ENCODE data around the gene IGSF3. TPM values are rescaled to one million over a fixed set of nuclear protein-coding genes. Genes with fewer than 3 reads are reported as not detected.

Gene IGSF3
- total and polyA plus RNA-seq, 2 of the 13 experiments (the other 11 are each of a cell fraction or from before 2014, with no cell fraction given), result 0.11 to 0.16 TPM

DNA sequence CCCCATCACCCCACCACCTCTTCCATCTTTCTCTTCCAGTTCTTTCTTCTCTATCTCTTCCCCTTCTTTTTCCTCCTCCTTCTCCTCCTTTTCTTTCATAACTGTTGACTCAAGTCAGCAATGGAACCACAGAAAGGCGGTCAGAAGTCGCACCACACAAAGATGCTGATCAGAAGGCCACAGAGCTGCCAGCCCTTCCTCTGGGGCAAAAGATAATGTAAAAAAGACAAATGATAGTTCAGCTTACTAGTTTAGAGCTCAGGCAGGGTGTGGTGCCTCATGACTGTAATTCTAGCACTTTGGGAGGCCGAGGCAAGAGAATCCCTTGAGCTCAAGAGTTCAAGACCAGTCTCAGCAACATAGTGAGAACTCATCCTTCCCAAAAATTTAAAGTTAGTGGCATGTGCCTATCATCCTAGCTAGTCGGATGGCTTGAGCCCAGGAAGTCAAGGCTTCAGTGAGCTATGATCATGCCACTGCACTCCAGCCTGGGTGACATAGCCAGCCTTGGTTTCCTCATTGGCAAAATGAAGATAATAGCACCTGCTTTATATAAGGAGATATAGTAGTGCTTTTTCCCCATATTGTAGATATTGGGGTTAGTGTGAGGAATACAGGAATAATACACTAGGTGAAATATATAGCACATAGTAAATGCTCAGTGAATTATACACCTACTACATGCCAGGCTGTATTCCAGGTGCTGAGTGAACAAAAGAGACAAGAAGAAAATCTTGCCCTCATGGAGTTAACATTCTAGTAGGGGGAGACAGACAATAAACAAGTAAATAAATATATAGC, 12.5 kb upstream of the IGSF3 start:
- Histone ChIP-seq H3K4me3 (replicated peaks in 1 of 3; ENCODE audit: insufficient read depth in 1 of 3, low read depth in 2 of 3, low read length in 3 of 3) (no peak overlapping the region), H3K4me2 (ENCODE audit: low read depth, low read length) (no peak overlapping the region), H3K9ac (ENCODE audit: insufficient read depth, low read depth, low read length) (no peak overlapping the region), H3K27me3 (ENCODE audit: control insufficient read depth in 1 of 2, insufficient read depth in 2 of 2, low read length in 2 of 2) (no peaks in the 10 kb centered on the region; a peak in 1 of 5 replicates), H4K20me1 (ENCODE audit: insufficient read depth, low read length) (no peaks in the 10 kb centered on the region), H3K9me3 (ENCODE audit: low read length) (no peaks in the 10 kb centered on the region), H3K27ac (ENCODE audit: extremely low read length, insufficient read depth, low read length) (no peak overlapping the region), H3K4me1 (ENCODE audit: insufficient read depth, low read length) (no peaks in the 10 kb centered on the region), H3K79me2 (ENCODE audit: insufficient read depth, low read length) (no peaks in the 10 kb centered on the region), H2AFZ (ENCODE audit: low read length) (no peak overlapping the region), H3K36me3 (replicated peaks in 1 of 2; ENCODE audit: control insufficient read depth in 1 of 2, insufficient read depth in 2 of 2, low read length in 2 of 2) (no peaks in the 10 kb centered on the region)
- no peak for ATAC-seq
- no peak for FAIRE-seq
- no peak for TF ChIP-seq GABPB1 (CRISPR knock-in tag; IDR thresholded peaks at IDR 0.05)
- no peak for TF ChIP-seq ETV5 (CRISPR knock-in tag; IDR thresholded peaks at IDR 0.05; ENCODE audit: borderline replicate concordance)
- no peak for TF ChIP-seq ZNF207 (IDR thresholded peaks at IDR 0.05; ENCODE audit: borderline replicate concordance)
- no peak for TF ChIP-seq SP2 (CRISPR knock-in tag; IDR thresholded peaks at IDR 0.05)
- no peak for TF ChIP-seq STAT6 (CRISPR knock-in tag; IDR thresholded peaks at IDR 0.05; ENCODE audit: borderline replicate concordance)
- no peak for TF ChIP-seq YEATS2 (CRISPR knock-in tag; IDR thresholded peaks at IDR 0.05; ENCODE audit: borderline replicate concordance)
- no peak for TF ChIP-seq ZNF841 (CRISPR knock-in tag; IDR thresholded peaks at IDR 0.05; ENCODE audit: borderline replicate concordance)
- 19% methylated on average over 4 of the region's 4 CpGs for WGBS (ENCODE audit: low lambda C conversion rate)
- POLR2A ChIA-PET, result no interaction called here
- no peak for DNase-seq (ENCODE audit: low spot score)
- BruUV-seq (replicated peaks), result no TSS peak
- in situ Hi-C loops (cut with HindIII; ENCODE audit: extremely low pct_ligation_motif_present, low pct_unique_long_range_greater_than_20kb) (no loop called here), intact Hi-C loops (cut with micrococcal nuclease; ENCODE audit: unreplicated experiment) (loop anchor here (10.0 kb wide), 1 partner anchor 105 kb away; the partner anchor contains the start of gene CD58)
- CTCF ChIA-PET (ENCODE audit: low intra/inter-chr PET ratio, low total read pairs), result no interaction called here
